HG03565 (cell line): ENCODE results near the gene DUOX1.
"Not testable (repeated sequence)": the region's sequence is repeated elsewhere in the genome, so short reads cannot be mapped to it uniquely, and the experiment has no call there.

Experiments used
- ATAC-seq: cut with Tn5 transposase; IDR thresholded peaks from one replicate; pipeline ENCODE4 v1.9.1; 2021; ENCODE audit warnings: mild to moderate bottlenecking, moderate library complexity; ENCODE audit not compliant: unreplicated experiment

DUOX1 gene

DNA sequence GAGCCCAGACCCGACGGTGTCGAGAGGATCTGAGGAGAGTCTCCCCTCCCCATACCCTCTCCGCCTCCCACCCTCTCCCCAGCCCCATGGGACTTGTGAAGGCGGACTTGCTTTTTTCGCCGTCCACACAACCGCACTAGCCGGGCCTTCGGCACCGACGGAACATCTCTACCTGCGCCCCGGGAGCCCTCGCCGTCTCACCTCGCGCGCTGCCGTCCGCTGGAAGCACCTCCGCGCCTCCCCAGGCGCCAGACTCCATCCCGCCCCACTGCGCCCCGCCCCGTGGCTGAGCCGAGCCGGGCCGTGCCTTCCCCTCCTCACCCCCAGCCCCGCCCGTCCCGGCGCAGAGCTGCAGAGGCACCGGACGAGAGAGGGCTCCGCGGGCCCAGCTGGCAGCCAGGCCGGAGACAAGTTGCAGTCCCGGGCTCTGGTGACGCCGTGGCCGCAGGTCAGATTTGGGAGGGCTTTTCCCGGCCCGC, at the start of gene DUOX1, which contains the start of gene DUOXA1:
Gene DUOX1 (plus strand): TSS at position 344 of the 479 bp plus-strand sequence. CDS start 1,973 bp downstream, outside the sequence.
Gene DUOXA1 (minus strand): TSS at position 229 of the 479 bp plus-strand sequence. CDS start 6,865 bp downstream, outside the sequence.
- ATAC-seq, result no peak

- not testable (repeated sequence) for ATAC-seq
Observed at GRCh38 chr15:45080593-45080992, 49.2 kb upstream of the DUOX1 start.

DNA sequence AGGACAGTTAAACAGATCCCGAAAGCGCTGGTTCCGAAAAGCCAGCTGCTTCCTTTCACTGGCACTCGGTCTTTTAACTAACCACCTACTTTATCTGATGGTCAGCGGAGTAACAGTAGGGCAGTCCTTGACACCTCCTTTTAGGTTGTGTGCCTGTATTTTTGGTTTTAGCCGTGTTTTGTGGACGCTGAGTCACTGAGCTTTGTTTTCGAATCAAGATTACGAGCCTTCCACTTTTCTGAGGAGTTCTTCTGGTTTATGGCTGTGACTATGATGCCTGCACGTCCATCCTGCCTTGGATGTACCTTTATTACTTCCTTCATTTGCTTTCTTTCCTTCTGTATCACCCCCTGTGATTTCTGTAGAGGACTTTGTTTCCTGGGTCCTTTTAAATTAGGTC, 47.4 kb upstream of the DUOX1 start:
- ATAC-seq, result not testable (repeated sequence)

DNA sequence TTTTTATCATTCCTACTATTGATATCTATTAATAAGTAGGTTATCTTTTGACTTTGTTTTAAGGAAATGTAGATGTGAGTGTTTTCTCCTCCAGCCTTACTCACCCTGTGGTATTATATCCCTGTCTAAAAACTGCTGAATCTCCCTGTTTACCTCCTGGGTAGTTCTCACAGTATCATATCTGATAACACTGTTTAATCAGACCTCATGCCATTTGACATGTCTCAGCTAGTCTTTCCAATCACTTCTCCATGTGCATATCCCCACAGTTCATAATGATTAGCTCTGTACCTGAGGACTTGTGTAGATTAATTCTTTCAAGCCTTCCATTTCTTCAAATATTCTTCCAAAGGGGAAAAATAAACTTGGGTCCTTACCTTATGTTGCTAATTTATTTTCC, 46.6 kb upstream of the DUOX1 start:
- no peak for ATAC-seq

DNA sequence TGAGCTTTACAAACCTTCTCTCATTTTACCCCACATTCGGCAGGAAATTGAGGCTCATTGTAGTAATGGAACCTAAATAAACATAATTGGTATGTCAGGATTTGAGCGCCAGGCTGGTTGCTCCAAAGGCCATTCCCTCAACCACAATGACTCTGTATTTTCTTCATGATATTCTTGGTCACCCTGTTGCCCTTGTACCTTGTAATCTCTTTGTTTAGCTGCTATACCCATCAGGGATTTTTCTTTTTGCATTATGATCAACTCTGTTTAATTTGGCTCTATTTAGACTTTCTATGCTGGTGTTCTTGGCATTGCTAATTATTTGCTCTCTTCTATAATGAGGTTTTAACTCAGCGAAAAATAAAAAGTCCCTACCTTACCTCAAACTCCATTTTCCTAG, 45.6 kb upstream of the DUOX1 start:
- ATAC-seq, result no peak

GRCh38 chr15:45087513-45087912, 42.3 kb upstream of the DUOX1 start:
- ATAC-seq, result no peak

DNA sequence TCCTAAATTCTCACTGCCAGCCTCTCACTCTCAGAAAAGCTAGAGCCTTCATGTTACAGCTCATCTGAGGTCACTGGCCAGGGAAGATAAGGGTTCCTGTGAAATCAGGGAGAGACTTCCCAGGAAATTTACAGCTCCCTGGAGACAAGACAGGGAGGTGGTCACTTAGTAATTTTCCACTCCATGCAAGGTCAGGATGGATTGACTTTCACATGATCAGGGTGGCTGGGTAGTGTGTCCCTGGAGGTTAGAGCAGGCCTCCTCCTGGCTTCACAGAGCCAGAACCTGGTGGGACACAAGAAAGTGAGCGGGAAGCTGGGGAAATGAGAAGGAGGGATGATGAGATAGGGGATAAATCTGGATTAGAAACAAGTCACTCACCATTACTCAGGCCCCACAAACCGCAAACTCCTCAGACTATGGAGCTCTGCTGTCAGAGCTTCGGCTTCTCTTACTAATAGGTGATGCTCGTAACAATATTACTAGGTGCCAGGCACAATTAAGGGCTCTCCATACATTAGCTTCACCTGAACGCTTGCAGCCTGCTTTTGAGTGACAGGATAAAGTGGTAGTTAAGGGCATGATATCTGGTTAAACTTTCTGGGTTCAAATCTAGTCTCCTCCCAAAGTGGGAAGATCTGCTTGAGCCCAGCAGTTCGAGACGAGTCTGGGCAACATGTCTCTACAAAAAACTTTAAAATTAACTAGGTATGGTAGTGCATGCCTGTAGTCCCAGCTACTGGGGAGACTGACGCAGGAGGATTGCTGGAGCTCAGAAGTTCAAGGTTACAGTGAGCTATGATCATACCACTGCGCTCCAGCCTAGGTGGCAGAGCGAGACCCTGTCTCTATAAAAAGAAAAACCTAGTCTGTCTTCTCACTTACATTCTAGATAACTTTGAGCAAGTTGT, 40.7 kb upstream of the DUOX1 start:
- ATAC-seq, result no peak

DNA sequence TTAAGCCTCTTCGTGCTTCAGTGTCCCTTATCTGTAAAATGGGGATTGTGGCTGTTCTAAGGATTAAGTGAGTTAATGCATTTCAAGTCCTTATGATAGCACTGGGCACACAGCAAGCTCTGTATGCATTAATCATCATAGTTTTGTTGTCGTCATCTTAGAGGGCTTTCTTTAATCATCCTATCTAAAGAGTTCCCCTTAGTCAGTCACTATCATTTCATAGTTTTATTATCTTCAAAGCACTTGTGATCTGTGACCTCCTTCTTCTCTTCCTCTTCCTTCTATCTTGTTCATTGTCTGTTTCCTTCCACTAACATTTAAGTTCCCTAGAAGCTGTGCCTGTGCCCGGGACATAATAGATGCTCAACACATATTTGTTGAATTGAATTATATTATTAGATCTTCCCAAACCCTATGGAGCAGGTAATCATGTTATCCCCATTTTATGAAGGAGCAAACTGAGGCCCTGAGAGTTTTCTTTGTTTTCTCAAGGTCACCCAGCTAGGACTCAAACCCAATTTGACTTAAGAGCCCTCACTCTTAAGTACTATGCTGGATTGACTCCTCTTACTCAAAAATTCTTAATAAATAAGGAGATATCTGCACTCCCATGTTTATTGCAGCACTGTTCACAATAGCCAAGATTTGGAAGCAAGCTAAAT, 40.0 kb upstream of the DUOX1 start:
- ATAC-seq, result no peak

GRCh38 chr15:45091161-45091560, 38.6 kb upstream of the DUOX1 start:
- no peak for ATAC-seq

- no peak for ATAC-seq
Observed at GRCh38 chr15:45091576-45091975, 38.2 kb upstream of the DUOX1 start.

GRCh38 chr15:45093013-45093412, 36.8 kb upstream of the DUOX1 start:
- ATAC-seq, result no peak

DNA sequence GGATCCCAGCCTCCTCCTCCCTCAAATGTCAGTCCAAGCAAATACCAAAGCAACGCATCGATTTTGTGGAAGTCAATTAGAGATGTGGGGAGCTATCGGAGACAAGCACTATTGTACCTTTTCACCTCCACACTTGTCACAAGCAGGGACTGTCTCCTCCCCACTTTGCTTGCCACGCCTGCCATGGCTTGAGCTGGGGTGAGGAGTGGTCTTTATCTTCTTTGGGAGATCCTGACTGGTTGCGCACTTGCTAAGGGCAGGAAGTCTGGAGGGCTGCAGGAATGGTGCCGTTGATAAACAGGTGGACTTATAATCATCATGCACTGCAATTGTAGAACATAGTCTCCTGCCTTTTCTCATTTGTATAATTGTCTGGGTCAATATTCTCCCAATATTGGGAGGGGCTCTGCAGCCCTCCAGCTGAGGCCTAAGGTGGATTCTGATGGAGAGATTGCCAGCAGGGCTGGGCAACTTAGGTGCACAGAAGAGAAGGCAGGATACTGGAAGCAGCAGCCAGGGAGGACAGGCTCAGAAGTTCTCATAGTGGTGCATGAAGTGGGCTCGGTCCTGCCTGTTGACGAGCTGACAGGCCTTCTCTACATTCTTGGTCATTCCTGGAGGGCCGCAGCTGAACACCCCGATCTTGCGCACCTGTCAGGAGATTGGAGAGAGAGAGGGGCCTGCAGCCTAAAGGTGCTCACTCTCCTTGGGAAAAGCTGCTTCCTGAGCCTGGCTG, 36.0 kb upstream of the DUOX1 start:
- ATAC-seq, result no peak

- no peak for ATAC-seq
Observed at GRCh38 chr15:45094358-45094730, 35.5 kb upstream of the DUOX1 start.

- ATAC-seq, result no peak
Observed at GRCh38 chr15:45095661-45096060, 34.1 kb upstream of the DUOX1 start.

DNA sequence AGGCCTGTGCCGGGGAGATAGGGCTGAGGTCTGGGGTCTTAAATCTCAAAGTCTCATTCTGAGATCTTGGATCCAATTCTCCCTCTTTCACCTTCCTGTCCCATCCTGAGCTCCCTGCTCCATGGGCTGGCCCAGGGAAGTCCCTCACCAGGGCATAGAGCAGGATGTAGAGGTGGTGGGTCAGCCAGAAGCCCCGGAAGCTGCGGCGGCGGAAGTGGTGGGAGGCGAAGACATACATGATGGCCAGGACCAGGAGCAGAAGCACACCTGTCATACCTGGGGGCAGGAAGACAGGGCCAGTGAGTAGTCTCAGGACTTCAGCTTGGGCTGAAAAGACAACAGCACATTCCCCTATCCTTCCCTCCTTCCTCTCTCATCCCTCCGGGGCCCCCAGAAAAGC, 32.3 kb upstream of the DUOX1 start:
- no peak for ATAC-seq

DNA sequence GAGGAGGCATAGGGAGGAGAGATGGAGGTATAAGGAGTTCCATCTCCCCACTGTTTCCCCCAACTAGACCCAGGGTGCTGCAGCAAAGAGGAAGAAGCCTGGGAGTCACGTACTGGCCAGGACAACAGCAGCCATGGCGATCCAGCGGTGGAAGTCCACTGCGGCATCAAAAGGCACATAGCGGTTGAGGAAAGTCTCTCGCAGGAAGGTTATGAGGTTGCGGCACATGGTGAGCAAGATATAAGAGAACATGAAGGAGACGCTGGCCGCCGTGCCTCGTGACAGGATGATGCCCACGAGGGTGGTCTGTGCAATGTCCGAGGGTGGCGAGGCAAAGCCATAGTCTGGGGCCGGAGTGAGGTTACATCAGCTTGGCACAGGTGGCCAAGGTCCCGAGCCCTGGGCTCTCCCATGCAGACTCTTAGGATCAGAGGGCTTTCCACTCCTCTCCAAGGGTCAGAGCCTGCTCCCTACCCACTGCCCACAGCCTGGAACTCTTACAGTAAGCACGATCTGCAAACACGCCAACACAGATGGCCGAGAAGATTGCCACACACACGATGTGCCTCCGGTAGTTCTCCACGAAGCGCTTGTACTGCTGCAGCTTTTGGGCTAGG, 30.1 kb upstream of the DUOX1 start:
- no peak for ATAC-seq

GRCh38 chr15:45100884-45101625, 28.7 kb upstream of the DUOX1 start:
- no peak for ATAC-seq

- no peak for ATAC-seq
Observed at GRCh38 chr15:45101749-45102148, 28.0 kb upstream of the DUOX1 start.

DNA sequence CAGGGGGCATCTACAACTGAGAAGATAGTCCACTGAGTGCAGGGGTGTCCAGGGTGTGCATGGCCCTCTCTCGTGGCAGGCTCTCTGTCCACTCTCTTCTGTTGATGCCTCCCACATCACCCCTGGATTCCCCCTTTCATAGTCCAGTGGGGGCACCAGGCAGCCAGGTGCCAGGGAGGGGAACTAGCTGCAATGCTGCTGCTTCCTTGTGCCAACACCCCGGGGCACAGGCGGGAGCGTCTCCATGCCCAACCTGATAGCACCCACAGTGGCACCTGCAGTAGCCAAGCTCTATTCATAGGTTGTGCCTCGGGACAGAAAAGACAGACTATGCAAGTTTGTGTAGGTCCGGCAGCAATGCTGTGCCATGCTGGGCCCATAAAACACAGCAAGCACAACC, 27.6 kb upstream of the DUOX1 start:
- no peak for ATAC-seq

DNA sequence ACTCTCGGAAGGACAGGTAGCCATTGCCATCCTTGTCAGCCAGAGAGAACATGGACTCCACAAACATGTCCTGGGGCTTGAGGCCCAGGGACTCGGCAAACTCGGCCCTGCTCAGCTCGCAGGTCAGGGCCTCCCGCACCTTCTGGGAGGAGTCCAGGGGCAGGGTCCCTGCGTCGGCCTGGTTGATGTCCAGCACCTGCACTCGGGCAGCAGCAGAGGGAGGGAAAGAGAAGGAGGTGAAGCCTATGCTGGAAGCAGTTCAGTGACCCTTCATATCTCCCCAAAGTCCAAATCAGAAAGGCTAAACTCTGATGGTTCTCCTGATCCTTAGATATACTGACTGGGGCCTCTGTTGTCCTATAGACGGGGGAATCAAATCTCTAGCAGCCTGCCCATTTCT, 25.6 kb upstream of the DUOX1 start:
- not testable (repeated sequence) for ATAC-seq
